Measurements from ENCODE around the gene RBBP5.

GRCh38 chr1:205158048-205158616 lies 36.4 kb upstream of the RBBP5 start:
- TF ChIP-seq CTCF (IDR thresholded peaks at IDR 0.05): no peak
- TF ChIP-seq POLR2A (IDR thresholded peaks at IDR 0.05): no peak
